ENCODE data around the gene PITPNM3. TPM values are rescaled to one million over a fixed set of nuclear protein-coding genes. Genes with fewer than 3 reads are reported as not detected.
A peak's percentile ranks its signal among the peaks of the same experiment; 100 is the strongest.

The PITPNM3 gene
- total RNA-seq, 1 donor from 2014 or later = 15.6 TPM

GRCh38 chr17:6508519-6509030, 47.8 kb downstream of the PITPNM3 start:
- H3K27ac ChIP-seq = no peak overlapping the region
- TF ChIP-seq CTCF (IDR thresholded peaks at IDR 0.05) = no peak
- no peak for ATAC-seq
- DNase-seq = peak; percentile 37
- no peak overlapping the region for H3K4me3 ChIP-seq
- no peaks in the 10 kb centered on the region for H3K9me3 ChIP-seq
- H3K27me3 ChIP-seq = no peaks in the 10 kb centered on the region
- intact Hi-C loops (cut with DNase I) = no loop called here
- H3K36me3 ChIP-seq = no peaks in the 10 kb centered on the region
- peaks cover 9% of the 10 kb centered on the region for H3K4me1 ChIP-seq

GRCh38 chr17:6508016-6508415, 48.3 kb downstream of the PITPNM3 start:
- H3K9me3 ChIP-seq = no peaks in the 10 kb centered on the region
- H3K27ac ChIP-seq = no peak overlapping the region
- intact Hi-C loops (cut with DNase I) = no loop called here
- no peaks in the 10 kb centered on the region for H3K36me3 ChIP-seq
- no peak overlapping the region for H3K4me3 ChIP-seq
- ATAC-seq = no peak
- peaks cover 9% of the 10 kb centered on the region for H3K4me1 ChIP-seq
- TF ChIP-seq CTCF (IDR thresholded peaks at IDR 0.05) = no peak
- DNase-seq = peak; percentile 34
- no peaks in the 10 kb centered on the region for H3K27me3 ChIP-seq

GRCh38 chr17:6507535-6507934, 48.8 kb downstream of the PITPNM3 start:
- H3K27me3 ChIP-seq = no peaks in the 10 kb centered on the region
- no peaks in the 10 kb centered on the region for H3K9me3 ChIP-seq
- ATAC-seq (peak; percentile 45), DNase-seq (peak; percentile 33)
- no peaks in the 10 kb centered on the region for H3K36me3 ChIP-seq
- intact Hi-C loops (cut with DNase I) = no loop called here
- peaks cover 9% of the 10 kb centered on the region for H3K4me1 ChIP-seq
- no peak overlapping the region for H3K27ac ChIP-seq
- TF ChIP-seq CTCF (IDR thresholded peaks at IDR 0.05) = no peak
- no peak overlapping the region for H3K4me3 ChIP-seq

GRCh38 chr17:6506679-6507231, 49.6 kb downstream of the PITPNM3 start:
- Histone ChIP-seq H3K4me3 (no peak overlapping the region), H3K27me3 (no peaks in the 10 kb centered on the region), H3K9me3 (no peaks in the 10 kb centered on the region), H3K27ac (no peak overlapping the region), H3K4me1 (peaks cover 9% of the 10 kb centered on the region), H3K36me3 (no peaks in the 10 kb centered on the region)
- peak; percentile 78 for ATAC-seq
- no peak for TF ChIP-seq CTCF (IDR thresholded peaks at IDR 0.05)
- intact Hi-C loops (cut with DNase I) = no loop called here
- peak; percentile 76 for DNase-seq

- TF ChIP-seq CTCF (IDR thresholded peaks at IDR 0.05) = no peak
- no peak overlapping the region for H3K4me3 ChIP-seq
- H3K27ac ChIP-seq = no peak overlapping the region
- H3K9me3 ChIP-seq = no peaks in the 10 kb centered on the region
- ATAC-seq (no peak), DNase-seq (peak; percentile 18)
- peaks cover 9% of the 10 kb centered on the region for H3K4me1 ChIP-seq
- intact Hi-C loops (cut with DNase I) = no loop called here
- no peaks in the 10 kb centered on the region for H3K36me3 ChIP-seq
- H3K27me3 ChIP-seq = no peaks in the 10 kb centered on the region
Measured at GRCh38 chr17:6505425-6506142, 50.8 kb downstream of the PITPNM3 start.

All from upper lobe of right lung (tissue), 1 donor.